HS-5 (cell line): ENCODE data around the gene ADSS2.
"Not testable (repeated sequence)": the region's sequence is repeated elsewhere in the genome, so short reads cannot be mapped to it uniquely, and the experiment has no call there.

ENCODE experiments used
- DNase-seq: peaks from one replicate; pipeline ENCODE4 v3.0.0-alpha.2; 2012; ENCODE audit warnings: low read depth

The ADSS2 gene

GRCh38 chr1:244451539-244451950 lies at the start of gene ADSS2:
Gene ADSS2, minus strand, starts transcription at chr1:244451909. Its CDS starts 92 bp downstream, at chr1:244451817.
- DNase-seq = no peak

GRCh38 chr1:244500515-244500914 lies 48.8 kb upstream of the ADSS2 start:
- not testable (repeated sequence) for DNase-seq

GRCh38 chr1:244499484-244499883 lies 47.8 kb upstream of the ADSS2 start:
- not testable (repeated sequence) for DNase-seq

GRCh38 chr1:244497805-244498204 lies 46.1 kb upstream of the ADSS2 start:
- DNase-seq = no peak

- no peak for DNase-seq
These were observed 44.5 kb upstream of the ADSS2 start for GRCh38 chr1:244496186-244496585.

GRCh38 chr1:244494653-244495052 lies 42.9 kb upstream of the ADSS2 start:
- no peak for DNase-seq

GRCh38 chr1:244484971-244485370 lies 33.3 kb upstream of the ADSS2 start:
- not testable (repeated sequence) for DNase-seq

- no peak for DNase-seq
These were observed 21.4 kb upstream of the ADSS2 start for GRCh38 chr1:244473059-244473605.

- no peak for DNase-seq
These were observed 15.0 kb upstream of the ADSS2 start for GRCh38 chr1:244466724-244467123.

GRCh38 chr1:244461245-244462071 lies 9.7 kb upstream of the ADSS2 start, which contains the start of gene CATSPERE:
Gene CATSPERE, plus strand, starts transcription at chr1:244461273. Its CDS starts 157 bp downstream, at chr1:244461430.
- DNase-seq = no peak

GRCh38 chr1:244460197-244460596 lies 8.5 kb upstream of the ADSS2 start:
- no peak for DNase-seq

GRCh38 chr1:244458781-244459180 lies 7.1 kb upstream of the ADSS2 start:
- DNase-seq = no peak

- DNase-seq = no peak
These were observed 4.9 kb upstream of the ADSS2 start for GRCh38 chr1:244456586-244456985.

- DNase-seq = no peak
These were observed 2.7 kb upstream of the ADSS2 start for GRCh38 chr1:244454412-244454811.

GRCh38 chr1:244451951-244452795 lies 464 bp upstream of the ADSS2 start:
- DNase-seq = peak; percentile 96

- peak; percentile 49 for DNase-seq
These were observed 841 bp downstream of the ADSS2 start for GRCh38 chr1:244450597-244451538.

- no peak for DNase-seq
These were observed 1.7 kb downstream of the ADSS2 start for GRCh38 chr1:244449936-244450508.

- no peak for DNase-seq
These were observed 3.3 kb downstream of the ADSS2 start for GRCh38 chr1:244448279-244449036.

- DNase-seq = no peak
These were observed 4.2 kb downstream of the ADSS2 start for GRCh38 chr1:244447552-244447951.

GRCh38 chr1:244447024-244447423 lies 4.7 kb downstream of the ADSS2 start:
- DNase-seq = no peak
